GM18951 (cell line): ENCODE measurements around the gene ANO2.

Experiments used
- POLR2A ChIP-seq: IDR thresholded peaks from 4 replicates; pipeline ENCODE4 v1.6.1; 2011; ENCODE audit warnings: mild to moderate bottlenecking; ENCODE audit not compliant: insufficient read length, insufficient read depth; ENCODE audit errors: extremely low read depth
- in situ Hi-C: fragments of 300-500 bp; cut with MboI; formaldehyde crosslinking; loops from one replicate; pipeline ENCODE4 v1.12.0; 2022; ENCODE audit warnings: low sequenced_read_pairs, mixed read lengths, inconsistent platforms; ENCODE audit not compliant: unreplicated experiment

The ANO2 gene

GRCh38 chr12:5884285-5884684 lies 60.8 kb downstream of the ANO2 start:
- no peak for TF ChIP-seq POLR2A
- in situ Hi-C loops = no loop called here

GRCh38 chr12:5882511-5883190 lies 62.4 kb downstream of the ANO2 start:
- no peak for TF ChIP-seq POLR2A
- in situ Hi-C loops = no loop called here

GRCh38 chr12:5881666-5882065 lies 63.4 kb downstream of the ANO2 start:
- in situ Hi-C loops = no loop called here
- TF ChIP-seq POLR2A = no peak

- TF ChIP-seq POLR2A = no peak
- in situ Hi-C loops = no loop called here
Observed at GRCh38 chr12:5881101-5881606, 63.9 kb downstream of the ANO2 start.

GRCh38 chr12:5875851-5876250 lies 69.2 kb downstream of the ANO2 start:
- TF ChIP-seq POLR2A = no peak
- in situ Hi-C loops = no loop called here

GRCh38 chr12:5874514-5874913 lies 70.5 kb downstream of the ANO2 start:
- in situ Hi-C loops = no loop called here

GRCh38 chr12:5873281-5873919 lies 71.7 kb downstream of the ANO2 start:
- in situ Hi-C loops = no loop called here
- no peak for TF ChIP-seq POLR2A

More at GRCh38 chr12:5874514-5874913, 70.5 kb downstream of the ANO2 start:
- TF ChIP-seq POLR2A = no peak

- no peak for TF ChIP-seq POLR2A
- in situ Hi-C loops = no loop called here
Observed at GRCh38 chr12:5872745-5873144, 72.3 kb downstream of the ANO2 start.

GRCh38 chr12:5871741-5872140 lies 73.3 kb downstream of the ANO2 start:
- in situ Hi-C loops = no loop called here

GRCh38 chr12:5870183-5870582 lies 74.9 kb downstream of the ANO2 start:
- in situ Hi-C loops = no loop called here
- no peak for TF ChIP-seq POLR2A

More at GRCh38 chr12:5871741-5872140, 73.3 kb downstream of the ANO2 start:
- no peak for TF ChIP-seq POLR2A

- TF ChIP-seq POLR2A = no peak
- in situ Hi-C loops = no loop called here
Observed at GRCh38 chr12:5868625-5869295, 76.3 kb downstream of the ANO2 start.

GRCh38 chr12:5865397-5865796 lies 79.7 kb downstream of the ANO2 start:
- no peak for TF ChIP-seq POLR2A
- in situ Hi-C loops = no loop called here

GRCh38 chr12:5864972-5865371 lies 80.1 kb downstream of the ANO2 start:
- TF ChIP-seq POLR2A = no peak

GRCh38 chr12:5864301-5864700 lies 80.8 kb downstream of the ANO2 start:
- TF ChIP-seq POLR2A = no peak
- in situ Hi-C loops = no loop called here

More at GRCh38 chr12:5864972-5865371, 80.1 kb downstream of the ANO2 start:
- in situ Hi-C loops = no loop called here

GRCh38 chr12:5861416-5861815 lies 83.6 kb downstream of the ANO2 start:
- no peak for TF ChIP-seq POLR2A
- in situ Hi-C loops = no loop called here
